ENCODE data around the gene CSTF1.

DNA sequence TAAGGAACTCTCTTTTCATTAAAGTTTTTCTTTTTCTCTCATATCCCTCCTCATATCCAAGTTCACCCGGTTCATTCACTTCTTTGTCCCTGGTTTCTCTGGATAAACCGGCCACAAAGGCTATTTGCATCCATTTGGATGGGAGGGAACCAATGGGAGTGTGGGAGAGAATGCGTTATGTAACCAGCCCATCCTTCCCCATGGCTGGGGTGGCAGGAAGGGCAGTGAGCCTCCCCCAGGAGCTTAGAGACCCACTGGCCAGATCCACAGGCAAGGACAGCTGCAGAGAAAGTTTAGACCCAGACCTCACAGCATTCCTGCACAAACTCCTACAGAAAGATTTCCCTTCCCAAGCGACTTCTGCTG lies 30.4 kb downstream of the CSTF1 start:
- TF ChIP-seq POLR2A (IDR thresholded peaks at IDR 0.05; ENCODE audit: low read length) (no peak), GATA1 (IDR thresholded peaks at IDR 0.05; ENCODE audit: low read depth, low read length) (no peak)

Measured in erythroblast (primary cell).